HepG2 (cell line): ENCODE results near the gene NSD1. TPM values are rescaled to one million over a fixed set of nuclear protein-coding genes. Genes with fewer than 3 reads are reported as not detected.

Source experiments
- AHR ChIP-seq: IDR thresholded peaks from 2 replicates; pipeline ENCODE4 v1.6.1; 2018; ENCODE audit warnings: missing genetic modification reagents, missing compliant biosample characterization
- BHLHE40 ChIP-seq: IDR thresholded peaks from 2 replicates; pipeline ENCODE4 v1.6.1; 2011; ENCODE audit warnings: low read length, improper control_type of control experiment
- JUN ChIP-seq: sonication (generic); formaldehyde crosslinking; IDR thresholded peaks from 2 replicates; pipeline ENCODE4 v1.4.0; 2020; ENCODE audit warnings: mild to moderate bottlenecking, missing genetic modification reagents
- NR2F1 ChIP-seq, 2 experiments: fragments of 450-650 bp in 1 of 2; formaldehyde crosslinking in 1 of 2; IDR thresholded peaks; 2 replicates each; pipeline versions ENCODE4 v1.5.0 to v1.6.1; 2016 to 2020; ENCODE audit warnings: mild to moderate bottlenecking in 1 of 2, missing compliant biosample characterization in 1 of 2, missing genetic modification reagents in 1 of 2, moderate library complexity in 1 of 2
- REPIN1 ChIP-seq: sonication (generic); formaldehyde crosslinking; IDR thresholded peaks from 2 replicates; pipeline ENCODE4 v1.8.0; 2022; ENCODE audit warnings: missing genetic modification reagents, low read depth, mild to moderate bottlenecking, borderline replicate concordance
- SIX1 ChIP-seq: sonication (generic); formaldehyde crosslinking; IDR thresholded peaks from 2 replicates; pipeline ENCODE4 v1.4.0; 2020; ENCODE audit warnings: missing genetic modification reagents, borderline replicate concordance
- SNAI1 ChIP-seq: sonication (generic); formaldehyde crosslinking; IDR thresholded peaks from 2 replicates; pipeline ENCODE4 v1.5.0; 2020; ENCODE audit warnings: mild to moderate bottlenecking, missing genetic modification reagents, borderline replicate concordance
- YY1 ChIP-seq: IDR thresholded peaks from 2 replicates; pipeline ENCODE4 v1.6.1; 2011; ENCODE audit warnings: low read length, low read depth, moderate library complexity, mild to moderate bottlenecking; ENCODE audit not compliant: insufficient read depth, insufficient replicate concordance
- ZNF17 ChIP-seq: sonication (generic); formaldehyde crosslinking; IDR thresholded peaks from 2 replicates; pipeline ENCODE4 v1.5.0; 2020; ENCODE audit warnings: mild to moderate bottlenecking, missing genetic modification reagents
- polyA plus RNA-seq, 8 experiments: library from polyadenylated mRNA; depleted of rRNA in 3 of 8; stranded (reverse) in 7 of 8; unstranded in 1 of 8; fragments of >200 nt; fragmentation: Illumina TruSeq in 4 of 8; extraction: Trizol in 4 of 8; gene quantifications; 2 replicates each; pipeline versions ENCODE4 v1.2.1 to v1.2.3, GENCODE V29; 2011 to 2016; ENCODE audit warnings: low read depth in 4 of 8, missing spikeins in 1 of 8, mixed read lengths in 1 of 8; ENCODE audit not compliant: insufficient read depth in 1 of 8
- total RNA-seq, 5 experiments: library from RNA; depleted of rRNA; stranded (reverse); fragments of >200 nt; fragmentation: Illumina TruSeq; extraction: Trizol; gene quantifications; 2 replicates each; pipeline ENCODE4 v1.2.3, GENCODE V29; 2016; ENCODE audit warnings: low read depth in 1 of 5
- TF ChIP-seq, protein P1 (sequence below): sonication (generic); formaldehyde crosslinking; IDR thresholded peaks from 2 replicates; pipeline ENCODE4 v1.4.0; 2020; ENCODE audit warnings: mild to moderate bottlenecking, missing genetic modification reagents
- TF ChIP-seq, protein P2 (sequence below): sonication (generic); formaldehyde crosslinking; IDR thresholded peaks from 2 replicates; pipeline ENCODE4 v1.5.0; 2020; ENCODE audit warnings: missing genetic modification reagents
- TF ChIP-seq, protein P3 (sequence below): sonication (generic); formaldehyde crosslinking; IDR thresholded peaks from 2 replicates; pipeline ENCODE4 v1.4.0; 2020; ENCODE audit warnings: low read depth, mild to moderate bottlenecking, missing genetic modification reagents
- TF ChIP-seq, protein P4 (sequence below): IDR thresholded peaks from 2 replicates; pipeline ENCODE4 v1.6.1; 2012; ENCODE audit warnings: low read length, improper control_type of control experiment
- TF ChIP-seq, protein P5 (sequence below): sonication (generic); formaldehyde crosslinking; IDR thresholded peaks from 2 replicates; pipeline ENCODE4 v1.5.1; 2020; ENCODE audit warnings: mild to moderate bottlenecking, missing genetic modification reagents, borderline replicate concordance

NSD1 gene
- total and polyA plus RNA-seq, 2 of the 13 experiments (the other 11 are each of a cell fraction or from before 2014, with no cell fraction given) = 0.01 to 0.09 TPM

DNA sequence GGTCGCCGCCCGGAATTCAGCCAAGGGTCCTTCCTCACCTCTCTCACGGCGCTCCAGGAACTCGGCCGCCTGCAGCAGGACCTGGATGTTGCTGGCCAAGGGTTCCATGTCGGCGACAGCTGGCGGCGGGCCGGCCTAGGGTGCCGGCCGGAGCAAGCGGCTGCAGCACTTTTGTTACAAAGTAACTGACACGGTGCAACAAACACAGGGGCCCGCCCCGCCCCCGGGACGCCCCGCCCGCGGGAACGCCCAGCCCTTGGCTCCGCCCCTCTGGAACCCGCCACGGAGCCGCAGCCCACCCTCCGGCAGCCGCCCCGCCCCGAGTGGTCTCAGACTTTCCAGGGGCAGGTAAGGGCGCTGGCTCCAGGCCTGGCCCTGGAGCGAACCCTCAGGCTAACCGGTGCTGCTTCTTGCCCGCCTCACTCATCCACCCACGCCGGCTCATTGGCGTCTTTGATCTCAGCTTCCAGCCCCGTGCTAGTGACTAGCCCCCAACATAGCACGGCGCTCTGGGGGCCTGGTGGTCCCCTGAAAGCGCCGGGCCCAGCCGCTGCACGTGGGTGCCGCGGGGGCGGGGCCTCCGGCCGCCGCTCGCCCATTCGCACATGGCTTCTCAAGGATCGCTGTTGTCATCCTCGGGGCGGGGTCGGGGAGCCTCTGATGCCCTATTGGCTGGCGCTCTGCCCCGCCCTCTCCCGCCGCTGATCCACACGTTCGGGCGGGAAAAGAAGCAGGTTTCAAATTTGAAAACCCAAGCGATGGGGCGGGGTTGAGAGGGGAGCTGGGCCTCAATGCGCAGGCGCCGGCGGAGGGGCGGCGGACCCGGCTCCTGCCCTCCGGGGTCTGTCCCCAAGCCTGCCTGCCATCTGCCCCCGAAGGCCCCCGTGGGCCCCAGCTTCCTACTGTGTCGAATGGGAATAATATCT is 178.4 kb downstream of the NSD1 start, which contains the start of gene MXD3 (continued):
- TF ChIP-seq REPIN1 (CRISPR knock-in tag) (0 out of 2 replicates have a peak, but pooled peaks have one; percentile 28), JUN (CRISPR knock-in tag) (no peak), BHLHE40 (0 out of 2 replicates have a peak, but pooled peaks have one; percentile 58), AHR (CRISPR knock-in tag) (no peak; the same call in 1 of the 2 replicates), SNAI1 (CRISPR knock-in tag) (no peak), NR2F1 (CRISPR knock-in tag; IDR thresholded peaks at IDR 0.05) (no peak), YY1 (no peak), SIX1 (CRISPR knock-in tag) (no peak), ZNF17 (CRISPR knock-in tag) (no peak)
- TF ChIP-seq, protein P1, sequence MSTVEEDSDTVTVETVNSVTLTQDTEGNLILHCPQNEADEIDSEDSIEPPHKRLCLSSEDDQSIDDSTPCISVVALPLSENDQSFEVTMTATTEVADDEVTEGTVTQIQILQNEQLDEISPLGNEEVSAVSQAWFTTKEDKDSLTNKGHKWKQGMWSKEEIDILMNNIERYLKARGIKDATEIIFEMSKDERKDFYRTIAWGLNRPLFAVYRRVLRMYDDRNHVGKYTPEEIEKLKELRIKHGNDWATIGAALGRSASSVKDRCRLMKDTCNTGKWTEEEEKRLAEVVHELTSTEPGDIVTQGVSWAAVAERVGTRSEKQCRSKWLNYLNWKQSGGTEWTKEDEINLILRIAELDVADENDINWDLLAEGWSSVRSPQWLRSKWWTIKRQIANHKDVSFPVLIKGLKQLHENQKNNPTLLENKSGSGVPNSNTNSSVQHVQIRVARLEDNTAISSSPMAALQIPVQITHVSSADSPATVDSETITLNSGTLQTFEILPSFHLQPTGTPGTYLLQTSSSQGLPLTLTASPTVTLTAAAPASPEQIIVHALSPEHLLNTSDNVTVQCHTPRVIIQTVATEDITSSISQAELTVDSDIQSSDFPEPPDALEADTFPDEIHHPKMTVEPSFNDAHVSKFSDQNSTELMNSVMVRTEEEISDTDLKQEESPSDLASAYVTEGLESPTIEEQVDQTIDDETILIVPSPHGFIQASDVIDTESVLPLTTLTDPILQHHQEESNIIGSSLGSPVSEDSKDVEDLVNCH (CRISPR knock-in tag) = no peak
- TF ChIP-seq, protein P2, sequence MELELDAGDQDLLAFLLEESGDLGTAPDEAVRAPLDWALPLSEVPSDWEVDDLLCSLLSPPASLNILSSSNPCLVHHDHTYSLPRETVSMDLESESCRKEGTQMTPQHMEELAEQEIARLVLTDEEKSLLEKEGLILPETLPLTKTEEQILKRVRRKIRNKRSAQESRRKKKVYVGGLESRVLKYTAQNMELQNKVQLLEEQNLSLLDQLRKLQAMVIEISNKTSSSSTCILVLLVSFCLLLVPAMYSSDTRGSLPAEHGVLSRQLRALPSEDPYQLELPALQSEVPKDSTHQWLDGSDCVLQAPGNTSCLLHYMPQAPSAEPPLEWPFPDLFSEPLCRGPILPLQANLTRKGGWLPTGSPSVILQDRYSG (CRISPR knock-in tag) = no peak
- TF ChIP-seq, protein P3, sequence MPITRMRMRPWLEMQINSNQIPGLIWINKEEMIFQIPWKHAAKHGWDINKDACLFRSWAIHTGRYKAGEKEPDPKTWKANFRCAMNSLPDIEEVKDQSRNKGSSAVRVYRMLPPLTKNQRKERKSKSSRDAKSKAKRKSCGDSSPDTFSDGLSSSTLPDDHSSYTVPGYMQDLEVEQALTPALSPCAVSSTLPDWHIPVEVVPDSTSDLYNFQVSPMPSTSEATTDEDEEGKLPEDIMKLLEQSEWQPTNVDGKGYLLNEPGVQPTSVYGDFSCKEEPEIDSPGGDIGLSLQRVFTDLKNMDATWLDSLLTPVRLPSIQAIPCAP (CRISPR knock-in tag) = no peak
- TF ChIP-seq, protein P4, sequence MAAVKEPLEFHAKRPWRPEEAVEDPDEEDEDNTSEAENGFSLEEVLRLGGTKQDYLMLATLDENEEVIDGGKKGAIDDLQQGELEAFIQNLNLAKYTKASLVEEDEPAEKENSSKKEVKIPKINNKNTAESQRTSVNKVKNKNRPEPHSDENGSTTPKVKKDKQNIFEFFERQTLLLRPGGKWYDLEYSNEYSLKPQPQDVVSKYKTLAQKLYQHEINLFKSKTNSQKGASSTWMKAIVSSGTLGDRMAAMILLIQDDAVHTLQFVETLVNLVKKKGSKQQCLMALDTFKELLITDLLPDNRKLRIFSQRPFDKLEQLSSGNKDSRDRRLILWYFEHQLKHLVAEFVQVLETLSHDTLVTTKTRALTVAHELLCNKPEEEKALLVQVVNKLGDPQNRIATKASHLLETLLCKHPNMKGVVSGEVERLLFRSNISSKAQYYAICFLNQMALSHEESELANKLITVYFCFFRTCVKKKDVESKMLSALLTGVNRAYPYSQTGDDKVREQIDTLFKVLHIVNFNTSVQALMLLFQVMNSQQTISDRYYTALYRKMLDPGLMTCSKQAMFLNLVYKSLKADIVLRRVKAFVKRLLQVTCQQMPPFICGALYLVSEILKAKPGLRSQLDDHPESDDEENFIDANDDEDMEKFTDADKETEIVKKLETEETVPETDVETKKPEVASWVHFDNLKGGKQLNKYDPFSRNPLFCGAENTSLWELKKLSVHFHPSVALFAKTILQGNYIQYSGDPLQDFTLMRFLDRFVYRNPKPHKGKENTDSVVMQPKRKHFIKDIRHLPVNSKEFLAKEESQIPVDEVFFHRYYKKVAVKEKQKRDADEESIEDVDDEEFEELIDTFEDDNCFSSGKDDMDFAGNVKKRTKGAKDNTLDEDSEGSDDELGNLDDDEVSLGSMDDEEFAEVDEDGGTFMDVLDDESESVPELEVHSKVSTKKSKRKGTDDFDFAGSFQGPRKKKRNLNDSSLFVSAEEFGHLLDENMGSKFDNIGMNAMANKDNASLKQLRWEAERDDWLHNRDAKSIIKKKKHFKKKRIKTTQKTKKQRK = no peak
- TF ChIP-seq, protein P5, sequence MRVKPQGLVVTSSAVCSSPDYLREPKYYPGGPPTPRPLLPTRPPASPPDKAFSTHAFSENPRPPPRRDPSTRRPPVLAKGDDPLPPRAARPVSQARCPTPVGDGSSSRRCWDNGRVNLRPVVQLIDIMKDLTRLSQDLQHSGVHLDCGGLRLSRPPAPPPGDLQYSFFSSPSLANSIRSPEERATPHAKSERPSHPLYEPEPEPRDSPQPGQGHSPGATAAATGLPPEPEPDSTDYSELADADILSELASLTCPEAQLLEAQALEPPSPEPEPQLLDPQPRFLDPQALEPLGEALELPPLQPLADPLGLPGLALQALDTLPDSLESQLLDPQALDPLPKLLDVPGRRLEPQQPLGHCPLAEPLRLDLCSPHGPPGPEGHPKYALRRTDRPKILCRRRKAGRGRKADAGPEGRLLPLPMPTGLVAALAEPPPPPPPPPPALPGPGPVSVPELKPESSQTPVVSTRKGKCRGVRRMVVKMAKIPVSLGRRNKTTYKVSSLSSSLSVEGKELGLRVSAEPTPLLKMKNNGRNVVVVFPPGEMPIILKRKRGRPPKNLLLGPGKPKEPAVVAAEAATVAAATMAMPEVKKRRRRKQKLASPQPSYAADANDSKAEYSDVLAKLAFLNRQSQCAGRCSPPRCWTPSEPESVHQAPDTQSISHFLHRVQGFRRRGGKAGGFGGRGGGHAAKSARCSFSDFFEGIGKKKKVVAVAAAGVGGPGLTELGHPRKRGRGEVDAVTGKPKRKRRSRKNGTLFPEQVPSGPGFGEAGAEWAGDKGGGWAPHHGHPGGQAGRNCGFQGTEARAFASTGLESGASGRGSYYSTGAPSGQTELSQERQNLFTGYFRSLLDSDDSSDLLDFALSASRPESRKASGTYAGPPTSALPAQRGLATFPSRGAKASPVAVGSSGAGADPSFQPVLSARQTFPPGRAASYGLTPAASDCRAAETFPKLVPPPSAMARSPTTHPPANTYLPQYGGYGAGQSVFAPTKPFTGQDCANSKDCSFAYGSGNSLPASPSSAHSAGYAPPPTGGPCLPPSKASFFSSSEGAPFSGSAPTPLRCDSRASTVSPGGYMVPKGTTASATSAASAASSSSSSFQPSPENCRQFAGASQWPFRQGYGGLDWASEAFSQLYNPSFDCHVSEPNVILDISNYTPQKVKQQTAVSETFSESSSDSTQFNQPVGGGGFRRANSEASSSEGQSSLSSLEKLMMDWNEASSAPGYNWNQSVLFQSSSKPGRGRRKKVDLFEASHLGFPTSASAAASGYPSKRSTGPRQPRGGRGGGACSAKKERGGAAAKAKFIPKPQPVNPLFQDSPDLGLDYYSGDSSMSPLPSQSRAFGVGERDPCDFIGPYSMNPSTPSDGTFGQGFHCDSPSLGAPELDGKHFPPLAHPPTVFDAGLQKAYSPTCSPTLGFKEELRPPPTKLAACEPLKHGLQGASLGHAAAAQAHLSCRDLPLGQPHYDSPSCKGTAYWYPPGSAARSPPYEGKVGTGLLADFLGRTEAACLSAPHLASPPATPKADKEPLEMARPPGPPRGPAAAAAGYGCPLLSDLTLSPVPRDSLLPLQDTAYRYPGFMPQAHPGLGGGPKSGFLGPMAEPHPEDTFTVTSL (CRISPR knock-in tag) = no peak
